ENCODE data around the gene TNP2. TPM values are rescaled to one million over a fixed set of nuclear protein-coding genes. Genes with fewer than 3 reads are reported as not detected.

The TNP2 gene
- total RNA-seq, 1 donor from 2014 or later = not detected

DNA sequence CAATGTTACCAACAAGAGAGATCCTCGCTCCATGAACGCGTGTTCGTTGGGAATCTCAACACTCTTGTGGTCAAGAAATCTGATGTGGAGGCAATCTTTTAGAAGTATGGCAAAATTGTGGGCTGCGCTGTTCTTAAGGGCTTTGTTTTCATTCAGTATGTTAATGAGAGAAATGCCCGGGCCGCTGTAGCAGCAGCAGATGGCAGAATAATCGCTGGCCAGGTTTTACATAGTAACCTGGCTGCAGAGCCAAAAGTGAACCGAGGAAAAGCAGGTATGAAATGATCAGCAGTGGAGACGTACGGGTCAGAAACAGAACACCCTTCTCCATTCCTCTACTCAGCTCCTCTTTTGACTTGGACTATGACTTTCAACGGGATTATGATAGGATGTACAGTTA lies 26.5 kb downstream of the TNP2 start:
- intact Hi-C loops (cut with DNase I) = no loop called here
- H3K4me3 ChIP-seq = no peak overlapping the region
- H3K36me3 ChIP-seq = no peaks in the 10 kb centered on the region
- H3K4me1 ChIP-seq = peaks cover 0 to 5% of the 10 kb centered on the region in 2 donors
- no peaks in the 10 kb centered on the region for H3K9me3 ChIP-seq
- TF ChIP-seq, protein P1, sequence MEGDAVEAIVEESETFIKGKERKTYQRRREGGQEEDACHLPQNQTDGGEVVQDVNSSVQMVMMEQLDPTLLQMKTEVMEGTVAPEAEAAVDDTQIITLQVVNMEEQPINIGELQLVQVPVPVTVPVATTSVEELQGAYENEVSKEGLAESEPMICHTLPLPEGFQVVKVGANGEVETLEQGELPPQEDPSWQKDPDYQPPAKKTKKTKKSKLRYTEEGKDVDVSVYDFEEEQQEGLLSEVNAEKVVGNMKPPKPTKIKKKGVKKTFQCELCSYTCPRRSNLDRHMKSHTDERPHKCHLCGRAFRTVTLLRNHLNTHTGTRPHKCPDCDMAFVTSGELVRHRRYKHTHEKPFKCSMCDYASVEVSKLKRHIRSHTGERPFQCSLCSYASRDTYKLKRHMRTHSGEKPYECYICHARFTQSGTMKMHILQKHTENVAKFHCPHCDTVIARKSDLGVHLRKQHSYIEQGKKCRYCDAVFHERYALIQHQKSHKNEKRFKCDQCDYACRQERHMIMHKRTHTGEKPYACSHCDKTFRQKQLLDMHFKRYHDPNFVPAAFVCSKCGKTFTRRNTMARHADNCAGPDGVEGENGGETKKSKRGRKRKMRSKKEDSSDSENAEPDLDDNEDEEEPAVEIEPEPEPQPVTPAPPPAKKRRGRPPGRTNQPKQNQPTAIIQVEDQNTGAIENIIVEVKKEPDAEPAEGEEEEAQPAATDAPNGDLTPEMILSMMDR (IDR thresholded peaks at IDR 0.05) = no peak
- H3K27ac ChIP-seq = no peak overlapping the region
- no peaks in the 10 kb centered on the region for H3K27me3 ChIP-seq
- no peak for DNase-seq (ENCODE audit: low spot score in 2 of 2)

DNA sequence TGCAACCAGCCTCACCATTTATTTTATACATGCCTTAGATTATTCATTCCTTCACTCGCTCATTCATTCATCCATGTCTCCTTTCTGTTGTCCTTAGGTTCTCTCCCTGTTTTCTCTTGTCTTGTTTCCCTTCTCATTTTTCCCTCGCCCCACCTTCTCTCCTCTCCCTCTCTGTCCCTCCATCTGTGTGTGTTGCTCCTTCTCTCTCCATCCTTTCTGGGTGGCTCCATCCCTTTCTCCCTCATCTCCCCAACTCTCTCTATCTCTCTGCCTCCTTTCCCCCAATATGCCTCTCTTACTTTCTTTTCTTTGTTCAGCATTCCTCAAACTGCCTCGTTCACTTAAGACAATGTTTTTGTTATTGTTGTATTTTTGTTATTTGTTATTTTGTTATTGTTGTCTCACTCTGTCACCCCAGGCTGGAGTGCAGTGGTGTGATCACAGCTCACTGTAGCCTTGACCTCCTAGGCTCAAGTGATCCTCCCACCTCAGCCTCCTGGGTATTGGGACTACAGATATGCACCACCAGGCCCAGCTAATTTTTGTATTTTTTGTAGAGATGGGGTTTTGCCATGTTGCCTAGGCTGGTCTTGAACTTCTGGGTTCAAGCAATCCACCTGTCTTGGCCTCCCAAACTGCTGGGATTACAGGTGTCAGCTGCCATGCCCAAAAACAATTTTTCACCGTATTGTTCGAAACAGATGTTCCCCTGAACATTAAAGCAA lies 27.5 kb downstream of the TNP2 start:
- TF ChIP-seq, protein P1 (IDR thresholded peaks at IDR 0.05) = no peak
- no peak for DNase-seq (ENCODE audit: low spot score in 2 of 2)
- no peaks in the 10 kb centered on the region for H3K27me3 ChIP-seq
- H3K4me3 ChIP-seq = no peak overlapping the region
- H3K4me1 ChIP-seq = peaks cover 0 to 5% of the 10 kb centered on the region in 2 donors
- peak overlapping the region in 1 of 2 donors; percentile 62 for H3K27ac ChIP-seq
- H3K36me3 ChIP-seq = no peaks in the 10 kb centered on the region
- H3K9me3 ChIP-seq = no peaks in the 10 kb centered on the region
- intact Hi-C loops (cut with DNase I) = no loop called here

DNA sequence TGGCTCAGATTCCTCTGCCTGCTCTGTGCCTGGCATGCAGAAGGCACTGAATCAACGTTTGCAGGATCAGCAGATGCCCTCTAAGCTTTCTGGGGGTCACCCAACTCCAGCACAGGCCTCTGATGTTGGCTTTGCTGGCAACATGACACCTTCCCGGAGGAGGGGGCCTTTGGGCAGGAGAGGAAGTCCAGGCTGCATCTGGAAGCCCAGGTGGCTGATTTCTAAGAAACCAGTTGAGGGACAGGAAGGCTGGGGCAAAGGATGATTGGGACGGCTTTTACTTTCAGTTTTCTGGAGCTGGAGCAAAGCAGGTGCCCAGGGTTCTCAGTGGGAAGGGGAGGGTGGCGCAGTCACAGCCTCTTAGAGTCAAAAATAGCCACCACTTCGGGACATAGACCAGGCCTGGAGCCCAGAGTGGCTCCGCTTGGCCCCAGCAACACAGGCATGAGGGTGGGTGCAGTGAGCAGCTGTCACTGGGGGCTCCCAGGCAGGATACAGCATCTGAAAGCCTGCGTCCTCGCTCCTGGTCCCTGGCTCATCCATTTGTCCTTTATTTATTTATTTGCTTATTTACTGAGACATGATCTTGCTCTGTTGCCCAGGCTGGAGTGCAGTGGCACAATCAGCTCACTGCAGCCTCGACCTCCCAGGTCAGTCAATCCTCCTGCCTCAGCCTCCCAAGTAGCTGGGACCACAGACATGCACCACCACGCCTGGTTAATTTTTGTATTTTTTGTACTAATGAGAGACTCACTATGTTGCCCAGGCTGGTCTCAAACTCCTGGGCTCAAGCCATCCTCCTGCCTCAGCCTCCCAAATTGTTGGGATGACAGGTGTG lies 28.3 kb downstream of the TNP2 start:
- peak overlapping the region; percentile 61 to 62 for H3K27ac ChIP-seq
- intact Hi-C loops (cut with DNase I) = no loop called here
- TF ChIP-seq, protein P1 (IDR thresholded peaks at IDR 0.05) = no peak
- no peak for DNase-seq (ENCODE audit: low spot score in 2 of 2)
- H3K4me3 ChIP-seq = peak overlapping the region in 1 of 2 donors; percentile 32
- H3K27me3 ChIP-seq = no peaks in the 10 kb centered on the region
- no peaks in the 10 kb centered on the region for H3K36me3 ChIP-seq
- no peaks in the 10 kb centered on the region for H3K9me3 ChIP-seq
- peaks cover 0 to 5% of the 10 kb centered on the region in 2 donors for H3K4me1 ChIP-seq

DNA sequence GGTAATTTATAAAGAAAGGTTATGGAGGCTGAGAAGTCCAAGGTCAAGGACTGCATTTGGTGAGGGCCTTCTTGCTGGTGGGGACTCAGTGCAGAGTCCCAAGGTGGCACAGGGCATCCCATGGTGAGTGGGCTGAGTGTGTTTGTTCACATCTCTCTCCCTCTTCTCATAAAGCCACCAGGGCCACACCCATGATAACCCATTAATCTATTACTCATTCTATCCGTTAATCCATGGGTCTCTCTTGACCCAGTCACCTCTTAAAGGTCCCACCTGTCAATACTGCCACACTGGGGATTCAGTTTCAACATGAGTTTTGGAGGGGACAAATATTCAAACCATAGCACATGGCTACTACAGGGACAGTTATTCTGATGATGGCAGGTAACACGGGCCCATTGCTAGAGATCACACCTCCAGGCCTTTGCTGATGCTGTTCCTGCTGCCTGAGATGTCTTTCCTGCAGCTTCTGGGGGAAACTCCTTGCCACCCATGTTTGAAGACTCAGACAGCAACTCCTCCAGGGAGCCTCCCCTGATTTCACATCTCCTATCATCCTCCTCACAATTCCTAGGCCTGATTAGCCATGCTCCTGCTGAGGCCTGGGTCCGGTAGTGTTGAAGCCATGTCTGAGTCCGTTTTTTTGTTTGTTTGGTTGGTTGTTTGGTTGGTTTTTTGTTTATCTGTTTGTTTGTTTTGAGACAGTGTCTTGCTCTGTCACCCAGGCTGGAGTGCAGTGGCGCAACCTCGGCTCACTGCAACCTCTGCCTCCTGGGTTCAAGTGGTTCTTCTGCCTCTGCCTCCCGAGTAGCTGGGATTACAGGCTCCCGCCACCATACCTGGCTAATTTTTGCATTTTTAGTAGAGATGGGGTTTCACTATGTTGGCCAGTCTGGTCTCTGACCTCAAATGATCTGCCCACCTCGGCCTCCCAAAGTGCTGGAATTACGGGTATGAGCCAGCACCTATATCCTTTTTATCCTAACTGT lies 29.2 kb downstream of the TNP2 start:
- Histone ChIP-seq H3K4me1 (peaks cover 0 to 5% of the 10 kb centered on the region in 2 donors), H3K36me3 (no peaks in the 10 kb centered on the region), H3K27me3 (no peaks in the 10 kb centered on the region), H3K4me3 (no peak overlapping the region), H3K9me3 (no peaks in the 10 kb centered on the region), H3K27ac (peak overlapping the region in 1 of 2 donors; percentile 62)
- TF ChIP-seq, protein P1 (IDR thresholded peaks at IDR 0.05) = no peak
- no peak for DNase-seq (ENCODE audit: low spot score in 2 of 2)
- intact Hi-C loops (cut with DNase I) = no loop called here
